ENCODE data around the gene ZBED4.

ZBED4 gene

DNA sequence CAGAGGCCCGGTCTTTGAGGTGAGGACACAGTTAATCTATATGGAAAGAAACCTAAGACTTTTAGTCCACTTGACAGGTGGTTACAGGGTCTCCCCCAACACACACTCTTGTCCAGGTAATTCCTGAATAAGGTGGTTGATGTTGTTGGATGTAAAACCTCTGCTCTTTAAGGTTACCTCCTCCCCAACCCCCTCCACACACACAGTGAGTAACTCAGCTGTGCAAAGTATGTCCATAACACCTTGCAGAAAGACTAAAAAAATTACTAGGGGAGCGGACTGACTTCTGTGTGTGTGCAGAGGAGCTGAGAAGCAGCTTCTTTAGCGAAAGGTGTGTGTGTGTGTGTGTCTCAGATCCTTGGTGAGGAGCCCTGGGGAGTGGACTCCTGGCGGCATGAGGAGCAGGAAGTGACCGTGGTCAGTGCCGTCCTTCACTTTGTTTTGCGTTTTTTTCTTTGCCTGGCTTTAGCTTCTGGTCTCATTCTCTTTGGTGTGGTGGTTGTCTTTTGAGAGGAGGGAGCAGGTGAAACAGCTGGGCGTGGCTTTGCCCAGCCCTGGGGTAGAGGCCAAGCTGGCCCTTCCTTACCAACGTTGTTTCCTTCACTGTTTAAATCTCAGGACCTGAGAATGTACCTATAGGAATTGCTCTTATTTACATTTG is 1.7 kb downstream of the ZBED4 start:
- TF ChIP-seq POLR2A (IDR thresholded peaks at IDR 0.05; ENCODE audit: low read depth, low read length), result no peak
- no peak for DNase-seq (ENCODE audit: insufficient read length, low spot score)
- no peak for FAIRE-seq

DNA sequence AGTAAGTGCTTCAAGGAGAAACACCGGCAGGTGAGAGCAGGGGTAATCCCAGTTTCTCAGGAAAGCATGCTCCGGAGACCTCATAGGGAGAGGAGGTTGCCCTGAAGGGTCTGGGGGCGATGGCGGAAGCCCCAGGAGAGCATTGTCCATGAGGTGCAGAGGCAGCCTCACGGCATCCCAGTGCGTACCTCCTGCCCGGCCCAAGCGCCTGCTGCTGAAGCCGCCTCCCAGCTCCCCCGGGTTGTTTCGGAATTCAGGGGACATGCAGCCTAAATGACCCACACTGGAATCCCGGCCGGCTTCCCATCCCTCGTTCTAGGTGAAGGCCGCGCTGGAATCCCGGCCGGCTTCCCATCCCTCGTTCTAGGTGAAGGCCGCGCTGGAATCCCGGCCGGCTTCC is 2.7 kb downstream of the ZBED4 start:
- FAIRE-seq (no peak), DNase-seq (ENCODE audit: insufficient read length, low spot score) (no peak)
- TF ChIP-seq POLR2A (IDR thresholded peaks at IDR 0.05; ENCODE audit: low read depth, low read length), result no peak

DNA sequence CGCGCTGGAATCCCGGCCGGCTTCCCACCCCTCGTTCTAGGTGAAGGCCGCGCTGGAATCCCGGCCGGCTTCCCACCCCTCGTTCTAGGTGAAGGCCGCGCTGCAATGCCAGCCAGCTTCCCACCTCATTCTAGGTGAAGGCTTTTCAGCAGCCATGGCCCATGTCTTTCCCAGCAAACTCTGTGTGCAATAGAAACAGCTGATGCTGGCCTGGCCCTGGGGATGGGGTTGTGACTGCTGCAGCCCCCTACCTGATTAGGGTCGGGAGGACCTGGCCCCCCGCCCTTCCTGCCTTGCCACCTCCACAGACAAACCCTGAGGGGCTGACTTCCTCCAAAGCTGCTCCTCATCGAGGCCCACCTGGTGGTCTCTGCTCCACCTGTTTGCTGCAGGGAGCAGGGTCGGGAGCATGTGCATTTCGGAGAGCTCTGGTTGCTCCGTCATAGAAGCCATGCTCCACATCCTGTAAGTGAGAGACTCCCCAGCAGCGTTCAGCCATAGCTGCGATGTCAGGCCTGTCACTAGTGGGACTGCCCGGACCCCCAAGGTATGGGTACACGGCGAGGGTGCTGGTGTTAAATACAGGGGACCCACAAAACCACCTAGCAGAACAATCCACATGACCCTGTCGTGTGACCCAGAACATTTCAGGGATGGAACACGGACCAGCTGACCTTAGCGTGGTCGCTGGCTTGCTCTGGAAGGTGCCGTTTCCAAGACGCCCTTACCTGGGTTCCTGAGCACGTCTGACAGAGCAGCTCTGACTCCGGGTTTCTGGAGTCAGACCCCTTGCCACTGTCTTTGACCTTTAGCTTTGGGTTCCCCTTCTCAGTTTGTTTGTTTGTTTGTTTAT is 3.3 kb downstream of the ZBED4 start:
- no peak for FAIRE-seq
- no peak for DNase-seq (ENCODE audit: insufficient read length, low spot score)
- no peak for TF ChIP-seq POLR2A (IDR thresholded peaks at IDR 0.05; ENCODE audit: low read depth, low read length)

DNA sequence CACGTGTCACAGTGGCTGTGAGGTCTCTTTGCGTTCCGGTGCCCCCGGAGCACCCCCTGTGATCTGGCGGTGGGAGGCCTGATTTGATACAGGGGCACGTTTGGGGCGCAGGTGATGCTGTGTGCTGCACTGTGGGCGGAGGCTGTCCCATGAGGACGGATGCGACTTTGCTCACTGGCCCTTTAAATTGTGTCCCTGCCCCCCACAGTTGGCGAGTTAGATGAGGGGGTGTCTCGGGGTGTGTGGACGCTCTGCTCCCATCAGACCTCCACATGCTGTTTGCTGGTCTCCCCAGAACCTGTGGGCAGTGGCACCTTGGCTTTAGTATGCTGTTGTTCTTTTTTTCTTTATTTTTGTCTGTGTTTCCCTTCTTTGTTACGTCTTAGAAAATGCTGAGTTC is 5.2 kb downstream of the ZBED4 start:
- FAIRE-seq (no peak), DNase-seq (ENCODE audit: insufficient read length, low spot score) (no peak)
- no peak for TF ChIP-seq POLR2A (IDR thresholded peaks at IDR 0.05; ENCODE audit: low read depth, low read length)

DNA sequence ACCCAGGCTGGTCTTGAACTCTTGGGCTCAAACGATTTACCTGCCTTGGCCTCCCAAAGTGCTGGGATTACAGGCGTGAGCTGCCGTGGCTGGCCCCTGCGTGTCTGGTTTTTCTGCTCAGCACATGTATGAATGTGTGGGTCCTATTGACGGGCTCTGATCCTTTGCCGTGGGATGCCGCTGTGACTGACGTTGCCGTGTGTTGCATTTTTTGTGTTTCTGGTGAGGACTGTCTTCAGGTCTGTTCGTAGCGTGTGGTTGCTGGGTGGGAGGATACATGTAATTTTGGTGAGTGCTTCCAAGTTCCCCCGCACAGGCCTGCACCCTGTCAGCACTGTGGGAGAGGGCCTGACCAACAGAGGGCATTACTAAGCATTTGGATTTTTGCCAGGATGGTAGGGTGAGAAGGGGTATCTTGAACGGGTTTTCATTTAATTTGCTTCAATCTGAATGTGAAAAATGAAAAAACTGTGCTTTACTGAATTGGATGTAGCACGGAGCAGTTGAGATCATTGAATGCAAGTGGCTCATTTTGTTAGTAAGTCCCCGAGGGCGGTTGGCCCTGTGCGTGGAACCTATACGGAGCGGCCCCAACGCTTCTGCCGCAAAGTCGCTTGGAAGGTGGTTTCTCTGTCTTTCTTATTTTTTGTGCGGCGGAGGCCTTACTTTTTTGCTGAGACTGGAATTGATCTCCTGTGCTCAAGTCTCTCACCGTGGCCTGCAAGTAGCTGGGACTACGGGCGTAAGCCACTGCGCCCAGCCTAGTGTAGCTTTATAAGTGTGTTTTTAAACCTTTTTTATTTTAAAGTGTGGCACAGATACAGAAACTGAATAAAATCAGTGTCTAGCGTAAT is 8.2 kb downstream of the ZBED4 start:
- DNase-seq (ENCODE audit: insufficient read length, low spot score) (no peak), FAIRE-seq (no peak)

DNA sequence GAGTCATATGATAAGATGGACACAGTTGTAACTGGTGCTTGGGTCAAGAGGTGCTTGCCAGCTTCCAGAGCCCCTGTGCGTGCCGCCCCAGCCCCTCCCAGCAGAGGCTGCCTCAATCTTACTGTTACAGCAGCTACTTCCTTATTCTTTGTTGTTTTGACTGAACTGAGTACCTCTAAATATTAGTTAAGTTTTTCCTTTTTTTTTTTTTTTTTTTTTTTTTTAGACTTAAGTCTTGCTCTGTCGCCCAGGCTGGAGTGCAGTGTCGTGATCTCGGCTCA is 8.8 kb downstream of the ZBED4 start:
- FAIRE-seq (no peak), DNase-seq (ENCODE audit: insufficient read length, low spot score) (no peak)
- TF ChIP-seq POLR2A (IDR thresholded peaks at IDR 0.05; ENCODE audit: low read depth, low read length), result no peak

More for the DNA sequence above, 8.2 kb downstream of the ZBED4 start:
- TF ChIP-seq POLR2A (IDR thresholded peaks at IDR 0.05; ENCODE audit: low read depth, low read length), result no peak

DNA sequence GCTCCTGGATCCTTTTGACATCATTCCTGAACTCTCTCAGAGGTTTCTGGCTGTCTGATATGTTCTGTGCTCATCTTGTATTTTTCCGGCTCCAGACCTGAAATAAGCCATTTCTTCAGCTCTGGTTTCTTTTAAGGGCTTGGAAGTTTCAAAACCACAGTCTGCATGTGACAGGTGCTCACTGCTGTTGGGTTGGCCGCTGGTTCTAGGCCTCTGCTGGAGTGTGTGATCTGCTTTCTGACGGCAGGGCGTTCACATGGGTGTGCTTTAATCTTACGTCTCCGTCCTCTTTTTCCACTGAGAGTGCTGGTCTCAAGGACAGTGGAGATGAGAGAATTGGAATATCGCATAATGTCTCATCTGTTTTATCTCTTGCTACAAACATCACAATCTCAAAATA is 10.3 kb downstream of the ZBED4 start:
- DNase-seq (ENCODE audit: insufficient read length, low spot score) (no peak), FAIRE-seq (no peak)
- TF ChIP-seq POLR2A (IDR thresholded peaks at IDR 0.05; ENCODE audit: low read depth, low read length), result no peak

DNA sequence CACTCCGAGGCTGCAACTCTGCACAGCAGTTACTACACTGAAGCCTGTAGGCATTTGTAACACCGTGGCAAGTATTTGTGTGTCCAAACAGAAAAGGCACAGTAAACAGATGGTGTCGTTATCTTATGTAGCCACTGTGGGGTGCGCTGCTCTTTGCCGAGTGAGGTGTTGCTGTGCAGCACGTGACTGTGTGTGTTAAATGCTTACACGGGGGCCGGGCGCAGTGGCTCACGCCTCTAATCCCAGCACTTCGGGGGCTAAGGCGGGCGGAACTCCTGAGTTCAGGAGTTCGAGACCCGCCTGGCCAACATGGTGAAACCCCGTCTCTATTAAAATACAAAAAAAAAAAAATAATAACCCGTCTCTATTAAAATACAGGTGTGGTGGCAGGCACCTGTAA is 11.5 kb downstream of the ZBED4 start:
- DNase-seq (ENCODE audit: insufficient read length, low spot score) (no peak), FAIRE-seq (no peak)
- no peak for TF ChIP-seq POLR2A (IDR thresholded peaks at IDR 0.05; ENCODE audit: low read depth, low read length)

DNA sequence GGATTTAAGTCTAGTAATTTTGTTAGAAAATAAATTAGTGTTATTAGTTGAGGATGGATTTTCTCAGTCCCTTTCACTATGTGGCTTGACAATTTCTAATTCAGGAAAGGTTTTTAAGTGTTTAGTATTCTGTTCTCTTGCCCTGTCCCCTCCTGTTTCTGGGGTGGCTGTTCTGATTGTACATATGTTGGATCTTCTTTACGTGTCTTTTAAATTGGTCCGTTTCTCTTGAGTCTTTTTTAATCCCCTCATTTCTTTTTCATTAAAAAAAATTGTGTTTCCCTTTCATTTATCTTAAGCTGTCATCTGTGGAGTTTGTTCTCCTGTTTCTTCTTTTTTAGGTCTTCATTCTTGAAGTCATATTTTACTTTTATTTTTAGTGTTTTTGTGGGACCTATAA is 12.5 kb downstream of the ZBED4 start:
- DNase-seq (ENCODE audit: insufficient read length, low spot score) (no peak), FAIRE-seq (no peak)
- TF ChIP-seq POLR2A (IDR thresholded peaks at IDR 0.05; ENCODE audit: low read depth, low read length), result no peak

DNA sequence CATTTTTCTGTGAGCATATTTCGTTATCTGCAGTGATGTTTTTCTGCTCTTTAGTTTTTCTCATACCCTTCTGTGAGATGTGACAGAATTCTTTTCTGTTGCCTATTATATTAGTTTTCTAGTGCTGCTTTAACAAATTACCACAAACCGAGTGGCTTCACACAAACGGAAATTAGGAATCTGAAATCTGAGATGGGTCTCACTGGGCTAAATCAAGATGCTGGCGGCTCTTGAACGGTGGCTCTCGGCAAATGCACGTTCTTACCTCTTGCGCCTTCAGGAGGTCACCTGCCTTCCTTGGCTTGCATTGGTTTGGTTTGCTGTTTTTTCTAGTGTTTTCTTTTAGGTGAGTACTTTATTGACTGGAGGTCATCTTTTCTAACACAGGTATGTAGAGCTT is 13.0 kb downstream of the ZBED4 start:
- TF ChIP-seq POLR2A (IDR thresholded peaks at IDR 0.05; ENCODE audit: low read depth, low read length), result no peak

DNA sequence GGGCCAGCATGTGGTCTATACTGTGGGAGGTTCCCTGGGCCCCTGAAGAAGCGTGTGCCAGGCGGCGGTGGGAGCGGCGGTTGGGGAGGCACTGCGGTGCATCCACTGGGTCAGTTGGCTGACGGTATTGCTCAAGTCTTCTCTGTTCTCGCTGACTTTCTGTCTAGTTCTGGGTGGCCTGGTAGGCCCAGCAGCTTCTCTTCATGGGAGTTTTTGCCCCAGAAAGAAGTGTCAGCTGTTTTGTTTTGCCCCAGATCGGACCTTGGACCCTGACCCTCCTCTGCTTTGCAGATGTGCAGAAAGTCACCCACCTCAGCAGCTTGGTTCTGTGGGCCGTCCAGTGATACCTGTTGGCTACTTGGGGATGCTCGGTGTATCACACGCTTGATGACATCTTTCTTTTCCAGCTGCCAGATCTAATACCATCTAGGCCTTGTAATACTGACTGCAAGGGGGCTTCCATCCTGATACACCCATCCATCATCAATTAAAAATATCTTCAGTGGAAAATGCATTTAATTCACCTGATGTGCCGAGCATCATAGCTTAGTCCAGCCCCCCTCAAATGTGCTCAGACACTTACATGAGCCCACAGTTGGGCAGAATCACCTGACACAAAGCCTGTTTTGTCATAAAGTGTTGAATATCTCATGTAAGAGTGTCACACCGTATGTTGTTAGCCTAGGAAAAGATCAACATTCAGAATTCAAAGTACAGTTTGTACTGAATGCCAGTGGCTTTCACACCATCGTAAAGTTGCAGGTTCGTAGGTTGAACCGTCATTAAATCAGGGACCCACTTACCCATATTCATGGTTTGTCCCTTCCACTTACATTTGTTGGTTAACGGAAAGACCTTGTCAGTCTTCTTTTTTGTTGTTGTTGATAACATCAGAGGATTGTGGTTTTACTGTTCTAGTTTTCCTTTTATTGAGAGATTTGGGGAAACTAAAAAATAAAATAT is 13.9 kb downstream of the ZBED4 start:
- TF ChIP-seq POLR2A (IDR thresholded peaks at IDR 0.05; ENCODE audit: low read depth, low read length), result no peak
- FAIRE-seq (no peak), DNase-seq (ENCODE audit: insufficient read length, low spot score) (no peak)

More for the DNA sequence above, 13.0 kb downstream of the ZBED4 start:
- no peak for FAIRE-seq
- DNase-seq (ENCODE audit: insufficient read length, low spot score), result no peak

DNA sequence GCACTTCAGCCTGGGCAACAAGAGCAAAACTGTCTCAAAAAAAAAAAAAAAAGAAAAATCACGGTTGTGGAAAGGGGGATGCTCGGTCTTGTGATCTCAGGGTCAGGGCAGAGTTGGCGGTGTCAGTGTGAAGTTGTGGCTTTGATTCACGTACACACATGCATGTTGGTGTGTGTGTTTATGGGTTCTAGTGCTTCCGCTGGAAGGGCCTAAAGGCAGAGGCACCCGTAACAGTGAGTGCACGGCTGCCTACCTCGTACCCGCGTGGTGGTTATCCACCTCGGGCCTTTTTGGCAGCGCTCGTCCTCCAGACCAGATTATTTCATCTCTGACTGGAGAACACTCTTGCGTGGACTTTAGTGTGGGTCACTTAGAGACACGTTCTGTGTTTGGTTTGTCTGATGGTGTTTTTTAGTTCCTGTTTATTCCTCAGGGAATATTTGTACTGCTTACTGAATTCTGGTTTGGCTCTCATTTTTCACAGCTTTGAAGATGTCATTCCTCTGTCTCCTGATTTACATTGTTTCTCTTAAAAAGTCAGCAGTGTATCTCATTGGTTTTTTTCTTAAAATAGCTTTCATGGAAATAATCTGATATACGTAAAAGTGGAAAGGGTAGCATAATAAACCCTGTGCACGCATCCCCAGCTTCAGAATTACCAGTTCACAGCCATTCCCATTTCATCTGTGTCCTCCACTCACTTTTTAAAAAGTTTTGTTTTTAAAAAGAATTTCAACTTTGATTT is 15.6 kb downstream of the ZBED4 start:
- no peak for TF ChIP-seq POLR2A (IDR thresholded peaks at IDR 0.05; ENCODE audit: low read depth, low read length)
- DNase-seq (ENCODE audit: insufficient read length, low spot score) (no peak), FAIRE-seq (no peak)
